NCI-H1694 (cell line): ENCODE results near the gene FHOD1.

ENCODE experiments used
- DNase-seq: peaks from one replicate; lab custom pipeline; 2025; lab: John Stamatoyannopoulos, UW

The FHOD1 gene

DNA sequence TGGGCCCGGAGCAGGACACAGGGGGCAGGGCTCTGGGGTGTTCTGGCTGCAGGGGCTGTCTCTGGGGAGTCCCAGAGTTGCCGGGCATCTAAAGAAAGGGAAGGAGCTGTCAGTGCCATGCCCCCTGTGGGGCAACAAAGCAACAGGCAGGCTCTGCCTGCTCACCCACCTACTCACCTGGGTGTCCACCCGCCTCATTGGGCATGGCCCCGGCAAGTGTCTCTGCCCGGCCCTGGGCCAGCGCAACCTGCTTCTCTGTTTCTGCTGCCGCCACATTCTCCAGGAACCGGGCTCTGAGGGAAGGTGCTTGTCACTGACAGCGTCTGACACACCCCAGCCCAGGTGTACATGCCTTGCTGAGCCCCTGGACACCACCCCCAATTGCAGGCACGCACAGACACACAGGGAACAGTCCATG is 13.1 kb downstream of the FHOD1 start:
- DNase-seq = no peak

DNA sequence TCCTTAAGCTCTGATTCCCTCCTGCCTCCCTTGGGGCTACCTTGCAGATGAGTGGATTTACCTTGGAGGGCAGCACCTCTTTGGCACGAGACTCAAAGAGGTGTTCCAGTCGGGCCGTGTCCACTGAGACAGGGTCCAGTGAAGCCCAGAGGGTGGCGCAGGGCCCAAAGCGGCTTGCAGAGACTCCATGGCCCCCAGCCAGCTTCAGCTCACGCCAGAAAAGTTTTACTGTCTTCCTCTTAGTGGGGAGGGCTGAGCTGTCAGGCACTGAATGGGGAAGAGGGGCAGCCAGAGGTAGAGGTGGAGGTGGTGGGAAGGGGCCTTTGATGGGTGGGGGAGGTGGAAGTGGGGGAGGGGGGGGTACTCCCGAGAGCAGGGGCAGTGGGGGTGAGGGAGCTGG is 13.7 kb downstream of the FHOD1 start:
- no peak for DNase-seq

DNA sequence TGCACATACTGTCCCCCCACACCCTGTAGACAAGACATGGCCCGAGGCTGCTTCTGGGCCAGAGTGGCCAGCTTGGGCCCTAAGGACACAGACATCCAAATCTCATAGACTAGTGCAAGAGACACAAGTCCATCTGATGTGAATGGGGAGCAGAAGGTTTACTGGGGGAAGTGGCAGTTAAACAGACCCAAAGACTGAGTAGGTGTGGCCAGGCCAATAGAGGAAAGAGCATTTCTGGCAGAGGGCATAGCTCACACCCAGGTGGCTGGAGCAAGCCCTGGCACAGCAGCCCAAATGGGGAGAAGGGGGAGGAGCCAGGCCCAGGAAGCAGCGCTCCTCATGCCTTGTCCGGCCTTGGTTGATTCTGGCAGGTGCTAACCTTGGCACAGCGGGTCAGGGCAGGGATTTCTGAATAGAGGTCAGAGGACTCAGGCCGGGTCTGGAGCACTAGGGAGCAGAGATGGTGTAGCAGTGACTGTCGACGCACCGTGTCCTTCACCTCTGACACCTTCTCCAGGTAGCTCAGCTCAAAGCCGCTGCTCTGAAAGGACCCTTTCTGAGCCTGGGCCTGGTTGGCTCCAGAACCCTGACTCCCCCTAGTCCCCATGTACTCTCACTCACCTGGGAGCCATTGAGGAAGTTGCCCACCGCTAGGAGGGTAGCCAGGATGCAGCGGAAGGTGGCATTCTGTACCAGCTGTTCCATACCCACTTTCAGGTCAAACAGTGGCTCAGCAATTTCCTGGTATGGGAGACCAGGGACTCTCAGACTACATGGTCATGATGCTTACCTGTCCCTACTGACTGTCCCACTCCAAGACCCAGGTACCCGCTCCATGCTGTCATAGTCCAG is 16.2 kb downstream of the FHOD1 start:
- no peak for DNase-seq

DNA sequence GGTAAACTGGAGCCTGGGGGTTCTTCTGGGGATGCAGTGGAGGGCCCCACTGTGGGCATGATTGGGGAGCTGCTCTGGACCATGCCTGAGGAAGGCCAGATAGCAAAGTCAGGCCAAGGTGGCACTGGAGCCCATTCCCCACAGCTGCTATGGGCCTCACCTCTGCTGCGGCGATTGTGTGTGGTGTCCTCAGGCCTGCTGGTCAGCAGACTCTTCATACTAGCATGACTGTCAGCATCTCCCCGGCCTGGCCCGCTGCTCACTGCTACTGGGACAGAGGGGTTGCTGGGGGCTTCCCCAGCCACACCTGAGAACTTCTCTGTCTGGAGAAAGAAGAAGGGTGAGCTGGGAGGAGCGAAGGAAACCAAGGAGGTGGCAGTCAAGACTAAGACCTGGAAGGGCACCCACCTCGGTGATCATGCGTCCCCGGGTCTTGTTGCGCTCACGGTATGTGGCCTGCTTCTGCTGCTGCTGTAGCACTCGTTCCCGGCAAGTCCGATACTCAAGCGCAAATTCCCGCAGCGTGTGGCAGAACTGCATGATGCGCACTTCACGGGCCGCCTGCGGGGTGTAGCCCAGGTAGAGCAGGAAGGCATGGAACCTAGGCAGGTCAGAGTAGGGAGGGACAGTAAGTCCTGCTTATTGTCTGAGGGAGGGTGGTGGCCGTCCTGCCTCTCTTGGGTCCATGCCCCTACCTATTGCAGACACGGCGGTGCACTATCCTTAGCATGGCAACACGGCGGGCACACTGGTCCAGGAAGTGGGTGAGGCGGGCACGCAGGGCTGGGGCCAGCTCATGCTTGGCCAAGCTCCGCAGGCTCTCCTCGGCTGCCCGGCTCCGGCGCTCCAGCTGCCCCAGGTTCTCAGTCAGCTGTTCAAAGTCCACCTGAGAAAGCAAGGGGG is 17.1 kb downstream of the FHOD1 start:
- no peak for DNase-seq

DNA sequence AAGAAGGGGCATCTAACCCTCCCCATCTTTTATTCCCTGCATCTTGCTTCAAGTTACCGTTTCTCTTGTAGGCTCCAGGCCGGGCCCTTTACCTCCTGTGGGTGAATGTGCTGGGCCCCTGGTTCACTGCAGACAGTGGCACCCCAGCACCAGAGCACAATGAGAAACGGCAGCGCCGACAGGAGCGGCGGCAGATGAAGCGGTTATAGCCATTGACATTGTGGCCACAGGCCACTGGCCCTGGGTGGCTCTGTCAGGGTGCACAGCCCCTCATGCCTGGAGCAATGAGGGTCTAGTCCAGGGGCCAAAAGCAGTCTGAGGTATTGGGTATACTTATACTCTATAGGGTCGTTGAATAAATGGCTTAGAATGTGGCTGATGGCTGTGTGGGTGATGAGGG is 18.4 kb downstream of the FHOD1 start:
- DNase-seq = no peak

DNA sequence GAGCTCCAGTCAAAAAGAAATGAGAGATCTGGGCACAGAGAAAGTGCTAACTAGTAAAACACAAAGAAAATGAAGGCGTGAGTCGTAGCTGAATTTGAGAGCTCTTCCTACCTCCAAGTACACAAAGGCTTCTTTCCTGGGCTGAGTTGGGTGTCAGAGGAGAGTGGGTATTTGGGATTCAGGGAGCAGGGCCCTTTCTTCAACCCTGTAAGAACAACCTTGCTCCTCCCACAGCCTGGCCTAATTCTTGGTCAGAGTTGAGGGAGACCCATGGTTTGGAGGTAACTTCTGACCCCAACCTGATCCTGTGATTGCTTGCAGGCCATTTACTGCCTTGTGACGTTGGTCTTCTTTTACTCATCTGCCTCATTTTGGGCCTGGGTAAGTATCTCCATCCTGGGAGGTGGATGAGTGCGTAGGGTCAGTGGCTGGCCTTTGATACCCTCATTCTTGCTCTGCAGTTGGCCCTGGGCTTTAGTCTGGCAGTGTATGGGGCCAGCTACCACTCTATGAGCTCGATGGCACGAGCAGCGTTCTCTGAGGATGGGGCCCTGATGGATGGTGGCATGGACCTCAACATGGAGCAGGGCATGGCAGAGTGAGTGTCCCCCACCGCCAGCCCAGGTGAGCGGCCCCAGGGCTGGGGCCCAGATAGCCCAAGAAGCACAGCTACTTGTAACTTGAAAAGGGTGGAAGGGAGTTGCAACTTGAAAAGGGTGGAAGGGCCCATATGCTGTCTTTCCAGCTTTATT is 19.1 kb downstream of the FHOD1 start:
- no peak for DNase-seq

DNA sequence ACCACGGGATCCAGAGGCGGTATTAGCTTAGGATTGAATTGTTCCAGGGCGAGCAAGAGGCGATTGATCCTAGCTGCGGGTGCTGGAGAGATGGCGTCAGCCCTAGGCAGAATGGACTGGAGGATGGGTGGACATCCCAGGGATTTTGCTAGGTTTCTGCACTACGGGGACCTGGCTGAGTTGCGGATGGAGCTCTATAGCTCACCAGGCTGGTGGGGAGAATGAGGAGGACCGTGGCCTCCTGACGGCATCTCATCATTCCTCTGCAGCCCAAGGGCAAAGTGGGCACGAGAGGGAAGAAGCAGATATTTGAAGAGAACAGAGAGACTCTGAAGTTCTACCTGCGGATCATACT is 19.7 kb downstream of the FHOD1 start:
- no peak for DNase-seq

DNA sequence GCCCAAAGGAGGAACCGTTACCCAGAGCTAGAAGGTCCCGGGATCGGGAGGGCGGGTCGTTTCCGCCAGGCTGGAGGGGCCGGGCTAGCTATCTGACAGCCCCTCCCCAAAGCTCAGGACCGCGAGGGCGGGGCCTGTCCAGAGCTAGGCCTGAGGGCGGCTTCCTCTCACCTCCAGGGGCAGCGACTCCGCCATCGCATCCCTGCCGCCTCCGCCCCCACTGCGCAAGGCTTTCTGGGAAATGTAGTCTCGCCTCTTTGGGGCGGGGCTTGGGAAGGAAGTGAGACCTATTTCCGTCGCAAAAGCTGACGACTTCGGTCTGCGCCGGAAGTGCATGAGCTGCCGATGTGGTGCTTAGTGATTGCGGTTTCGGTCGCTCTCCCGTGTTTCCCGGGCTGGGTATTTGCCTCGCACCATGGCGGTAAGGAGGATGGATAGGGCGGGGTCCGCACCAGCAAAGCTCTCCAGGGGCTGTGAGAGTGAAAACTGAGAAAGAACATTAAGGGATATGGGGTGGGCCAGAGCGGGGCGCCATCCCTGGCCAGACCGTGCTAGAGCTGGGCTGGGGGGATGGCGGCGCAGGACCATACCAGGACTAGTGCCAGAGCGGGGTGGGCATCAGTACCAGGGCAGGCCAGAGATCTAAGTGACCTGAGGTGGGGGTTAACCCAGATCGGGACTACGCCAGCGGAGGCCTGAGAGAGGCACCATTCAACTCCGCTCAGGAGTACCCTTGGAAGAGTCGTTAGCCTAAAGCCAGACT is 20.3 kb downstream of the FHOD1 start, which contains the start of gene TMEM208:
Gene TMEM208, plus strand, starts transcription at position 327 of the 763 bp plus-strand sequence. Its CDS starts 89 bp downstream, at position 416.
- DNase-seq = peak; percentile 96

DNA sequence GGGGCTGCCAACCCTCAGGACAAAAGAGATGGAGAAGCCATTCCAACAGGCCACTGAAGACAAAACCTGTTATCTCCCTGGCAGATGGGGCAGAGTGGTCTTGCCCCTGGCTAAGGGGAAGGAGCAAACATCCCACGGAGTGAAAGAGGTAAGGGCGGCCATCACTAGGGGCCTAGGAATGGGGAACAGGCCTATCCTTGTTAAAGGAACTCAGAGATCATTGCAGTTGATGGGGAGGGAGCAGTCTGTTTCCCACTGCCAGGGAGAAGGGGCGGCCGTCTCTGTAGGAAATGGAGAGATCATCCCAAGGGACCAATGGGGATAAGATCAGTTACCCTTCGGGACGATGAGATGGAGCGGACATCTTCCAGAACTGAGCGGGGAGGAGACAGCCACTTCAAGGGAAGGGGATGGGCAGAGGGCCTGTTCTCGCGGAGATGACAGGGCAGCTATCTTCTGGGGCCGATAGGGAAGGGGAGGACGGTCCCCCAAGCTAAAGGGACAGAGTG is 20.9 kb downstream of the FHOD1 start:
- no peak for DNase-seq

DNA sequence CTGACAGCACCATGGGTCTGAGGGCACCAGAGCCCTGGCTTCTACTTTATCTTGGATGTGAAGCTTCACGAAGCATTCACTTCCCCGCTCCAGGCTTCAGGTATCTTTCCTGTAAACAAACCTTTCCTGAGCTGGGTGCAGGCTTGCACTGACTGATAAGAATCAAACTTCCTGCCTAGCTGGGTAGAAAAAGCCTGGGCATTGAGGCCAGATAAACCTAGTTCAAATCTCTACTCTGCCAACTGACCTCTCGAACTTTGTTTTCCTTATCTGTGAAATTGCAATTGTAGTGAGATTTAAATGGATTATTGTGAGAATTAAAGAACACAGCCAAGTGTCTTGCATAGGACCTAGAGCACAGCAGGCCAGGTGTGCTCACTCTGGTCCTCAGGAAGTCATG is 23.3 kb downstream of the FHOD1 start:
- no peak for DNase-seq

DNA sequence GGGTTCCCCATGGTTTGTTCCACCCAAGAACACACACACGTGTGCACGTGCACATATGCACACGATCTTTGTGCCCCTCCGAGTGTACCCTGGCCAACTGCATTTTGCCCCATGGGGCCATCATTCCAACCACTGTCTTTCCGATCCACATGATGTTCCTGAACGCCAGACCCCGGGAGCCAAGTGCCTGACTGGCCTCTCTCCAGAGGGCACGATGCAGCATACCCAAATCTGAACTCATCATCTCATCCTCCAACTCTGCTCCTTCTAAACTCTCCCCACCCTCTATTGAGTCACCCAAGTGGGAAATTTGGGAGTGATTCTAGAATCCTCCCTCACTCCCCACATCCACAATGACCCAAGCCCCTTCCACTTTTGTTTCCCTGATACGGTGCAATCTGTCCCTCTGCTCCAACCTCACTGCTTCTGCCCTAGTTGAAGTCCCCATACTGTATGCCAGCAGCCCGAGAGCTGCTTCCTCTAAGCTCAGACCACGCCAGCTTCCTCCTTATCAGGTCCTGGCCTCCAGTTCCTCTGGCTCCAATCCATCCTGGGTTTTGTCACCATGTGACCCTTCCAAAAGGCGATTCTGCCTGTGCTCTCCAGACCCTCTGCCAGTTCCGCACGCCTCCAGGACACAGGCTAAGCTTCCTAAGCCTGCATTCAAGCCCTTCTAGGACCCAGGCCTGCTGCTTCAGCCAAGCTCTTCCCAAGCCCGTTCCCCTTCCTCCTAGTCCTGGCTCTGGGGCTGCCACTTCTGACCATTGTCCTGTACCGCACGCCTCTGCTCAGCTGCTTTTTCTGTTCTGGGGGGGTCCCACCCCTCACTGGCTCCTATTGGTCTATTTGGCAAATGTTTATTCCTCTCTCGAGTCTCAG is 30.4 kb downstream of the FHOD1 start:
- no peak for DNase-seq

DNA sequence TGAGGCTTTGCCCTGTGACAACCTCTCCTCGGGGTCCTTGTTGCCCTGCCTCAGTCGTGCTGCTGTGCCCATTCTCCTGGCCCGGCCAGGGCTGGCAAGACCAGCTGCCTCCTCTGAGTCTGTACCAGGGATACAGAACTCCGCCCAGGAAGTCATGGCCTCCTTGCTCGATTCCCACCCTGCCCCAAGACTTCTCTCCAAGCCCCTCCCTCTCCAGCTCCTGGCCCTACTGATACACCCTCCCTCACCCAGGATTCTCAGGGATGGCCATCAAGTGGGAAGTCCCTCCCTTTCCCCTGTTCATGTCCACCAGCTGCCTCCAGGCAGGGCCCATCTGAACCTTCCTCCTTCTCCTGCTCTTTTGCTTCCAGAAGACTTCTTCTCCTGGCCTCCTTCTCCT is 31.6 kb downstream of the FHOD1 start:
- no peak for DNase-seq

DNA sequence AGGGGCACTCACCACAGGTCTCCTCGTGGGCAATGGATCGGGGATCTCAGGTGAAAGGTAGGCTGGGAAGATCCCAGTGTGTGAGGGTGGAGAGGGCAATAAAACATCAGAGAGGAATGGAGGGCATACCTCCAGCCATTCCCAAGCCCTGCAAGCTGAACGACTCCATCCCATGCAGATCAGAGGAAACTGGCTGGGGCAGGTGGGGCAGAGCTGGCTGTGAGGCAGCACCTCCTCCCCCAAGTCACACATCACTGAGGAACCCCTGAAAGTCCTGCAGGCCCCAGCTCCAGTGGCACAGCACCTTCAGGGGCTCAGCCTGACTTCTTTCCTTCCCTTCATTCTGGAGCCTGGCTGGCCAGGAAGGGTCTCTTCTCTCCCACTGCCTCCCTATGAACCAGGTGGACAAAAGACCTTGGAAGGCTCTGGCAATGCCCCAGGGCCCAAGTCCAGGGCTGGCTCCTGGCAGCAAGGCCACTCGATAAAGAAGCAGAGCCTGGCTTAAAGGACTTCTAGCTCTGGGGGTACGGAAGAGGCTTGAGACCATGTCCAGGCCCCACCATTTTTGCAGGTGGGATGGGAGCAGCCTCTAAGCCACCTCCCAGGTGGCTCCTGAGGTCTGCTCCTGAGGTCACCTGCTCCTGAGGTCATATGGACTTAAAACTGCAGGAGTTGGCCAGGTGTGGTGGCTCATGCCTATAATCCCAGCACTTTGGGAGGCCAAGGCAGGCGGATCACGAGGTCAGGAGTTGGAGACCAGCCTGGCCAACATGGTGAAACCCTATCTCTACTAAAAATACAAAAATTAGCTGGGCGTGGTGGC is 33.9 kb downstream of the FHOD1 start:
- no peak for DNase-seq

DNA sequence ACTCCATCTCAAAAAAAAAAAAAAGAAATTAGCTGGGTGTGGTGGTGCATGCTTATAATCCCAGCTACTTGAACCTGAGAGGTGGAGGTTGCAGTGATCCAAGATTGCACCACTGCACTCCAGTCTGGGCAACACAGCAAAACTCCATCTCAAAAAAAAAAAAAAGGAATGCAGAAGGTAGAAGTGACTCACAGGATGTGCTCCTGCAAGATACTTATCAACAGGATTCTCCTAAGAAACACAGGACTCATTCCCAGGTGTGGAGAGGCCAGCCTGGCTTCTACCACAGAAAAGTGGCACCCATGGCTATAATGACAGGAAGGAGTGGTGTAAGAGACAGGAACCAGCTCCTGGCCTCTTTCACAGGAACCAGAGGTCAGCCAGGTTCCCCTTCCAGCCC is 34.5 kb downstream of the FHOD1 start:
- no peak for DNase-seq

DNA sequence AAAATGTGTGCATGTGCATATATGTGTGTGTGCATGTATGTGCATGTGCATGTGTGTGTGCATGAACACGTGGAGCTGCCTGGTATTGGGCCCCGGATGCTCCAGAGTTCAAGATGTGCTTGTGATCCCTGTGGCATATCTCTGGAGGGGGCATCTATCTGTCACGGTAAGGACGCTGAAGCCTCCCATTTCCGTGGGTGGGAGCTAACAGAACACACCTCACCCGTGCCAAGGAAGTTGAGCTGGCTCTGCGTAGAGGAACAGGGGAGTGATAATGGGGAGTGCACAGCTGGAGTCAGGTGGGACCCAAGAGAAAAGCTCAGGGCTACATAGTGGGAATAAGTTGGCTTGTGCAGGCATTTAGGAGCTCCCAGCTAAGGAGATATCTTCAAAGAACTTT is 35.6 kb downstream of the FHOD1 start:
- DNase-seq = no peak

DNA sequence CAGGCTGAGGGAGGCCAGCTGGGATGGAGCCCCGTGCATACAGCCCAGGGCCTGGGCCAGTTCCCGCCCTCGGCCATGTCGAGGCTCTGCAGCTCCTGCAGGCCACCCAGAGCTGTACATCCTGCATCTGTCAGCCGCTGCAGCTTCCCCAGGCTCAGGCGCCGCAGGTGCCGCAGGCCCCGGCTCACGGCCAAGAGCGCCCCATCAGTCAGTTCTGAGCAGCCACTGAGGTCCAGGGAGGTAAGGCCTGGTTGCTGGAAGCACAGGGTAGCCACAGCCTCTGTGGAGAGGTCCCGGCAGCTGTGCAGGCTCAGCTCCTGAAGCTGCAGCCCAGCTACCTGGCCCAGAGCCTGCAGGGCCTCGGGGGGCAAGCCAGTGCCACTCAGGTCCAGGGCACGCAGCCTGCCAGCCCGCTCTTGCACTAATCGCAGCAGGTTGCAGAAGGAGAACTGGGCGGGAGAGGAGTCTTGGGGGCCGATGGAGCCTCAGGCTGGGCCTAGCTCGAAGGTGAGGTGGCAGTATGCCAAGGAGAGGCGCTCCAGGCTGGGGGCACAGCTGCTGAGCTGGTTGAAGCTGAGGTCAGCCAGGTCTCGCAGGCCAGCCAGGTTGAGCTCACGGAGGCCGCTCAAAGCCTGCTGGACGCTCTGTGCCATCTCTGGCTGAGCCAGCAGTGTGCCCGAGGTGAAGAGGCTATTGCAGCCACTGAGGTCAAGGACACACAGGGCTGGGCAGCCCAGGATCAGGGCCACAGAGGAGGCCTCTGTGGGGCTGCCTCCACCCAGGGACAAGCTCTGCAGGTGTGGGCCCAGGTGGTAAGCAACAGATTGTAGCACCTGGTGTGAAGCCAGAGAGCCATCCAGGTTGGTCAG is 37.0 kb downstream of the FHOD1 start:
- DNase-seq = no peak

DNA sequence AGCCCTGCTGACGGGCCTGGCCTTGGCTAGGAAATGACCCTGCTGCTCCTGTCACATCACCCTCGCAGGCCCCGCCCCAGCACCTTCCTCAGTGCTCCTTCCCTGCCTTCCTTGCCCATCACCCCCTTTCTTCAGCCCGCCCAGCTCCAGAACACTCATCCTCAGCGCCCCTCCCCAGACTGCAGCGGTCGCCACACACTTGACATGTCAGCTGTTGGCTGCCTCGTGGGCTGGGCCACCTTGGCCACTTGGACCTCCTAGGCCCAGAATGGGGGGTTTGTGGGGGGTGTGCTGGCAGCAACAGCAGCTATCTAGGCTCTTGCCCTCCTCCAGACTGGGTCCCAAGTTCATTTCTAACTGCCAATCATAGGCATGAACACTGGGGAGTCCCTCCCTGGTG is 37.7 kb downstream of the FHOD1 start:
- no peak for DNase-seq

DNA sequence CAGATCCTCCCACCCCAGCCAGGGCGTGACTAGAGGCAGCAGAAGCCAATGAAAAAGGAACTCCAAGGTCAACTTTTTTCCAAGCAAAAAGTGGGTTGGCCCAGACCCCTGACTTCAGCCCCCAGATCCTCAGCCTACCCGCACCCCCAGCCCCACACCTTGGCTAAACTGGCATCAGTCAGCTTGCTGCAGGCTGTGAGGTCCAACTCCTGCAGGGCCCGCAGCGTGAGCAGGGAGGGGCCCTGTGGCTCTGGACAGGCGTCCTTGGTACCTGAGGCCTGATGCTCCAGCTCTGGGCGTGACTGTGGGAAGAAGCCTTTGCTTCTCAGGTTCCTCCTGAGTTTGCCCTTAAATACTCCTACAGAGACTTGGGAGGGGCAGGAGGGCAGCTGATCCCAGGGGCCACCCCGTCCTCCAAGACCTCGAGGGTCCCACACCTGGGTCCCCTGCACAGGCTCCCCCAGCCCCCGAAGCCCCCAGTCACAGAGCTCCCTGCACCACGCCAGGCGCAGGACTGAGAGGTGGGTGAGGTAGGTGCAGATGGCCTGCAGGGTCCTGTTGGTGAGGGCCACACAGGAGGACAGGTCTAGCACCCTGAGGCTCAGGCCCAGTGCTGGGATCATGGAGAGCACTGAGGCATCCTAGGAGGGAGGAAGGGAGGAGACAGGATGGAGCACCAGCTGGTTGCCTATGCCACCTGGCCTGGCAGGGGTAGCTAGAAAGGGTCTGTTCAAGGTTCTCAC is 39.0 kb downstream of the FHOD1 start:
- no peak for DNase-seq
